Vagina (tissue), 2 donors: Measurements from ENCODE around the gene HECW1. TPM values are rescaled to one million over a fixed set of nuclear protein-coding genes. Genes with fewer than 3 reads are reported as not detected.
"Not testable (repeated sequence)": the region's sequence is repeated elsewhere in the genome, so short reads cannot be mapped to it uniquely, and the experiment has no call there.

Experiments used
- DNase-seq, 2 donors: peaks; one replicate each; pipeline ENCODE4 v3.0.0-alpha.2; 2017; ENCODE audit errors: extremely low spot score in 2 of 2
- H3K27ac ChIP-seq: fragments of 200-600 bp; sonication (generic); one replicate; pipeline ENCODE4 v1.5.1; 2019
- H3K27me3 ChIP-seq: fragments of 200-600 bp; sonication (generic); one replicate; pipeline ENCODE4 v1.5.1; 2019
- H3K36me3 ChIP-seq, 2 donors: fragments of 200-600 bp; sonication (generic); one replicate each; pipeline ENCODE4 v1.5.1; 2017 to 2019
- H3K4me1 ChIP-seq: fragments of 200-600 bp; sonication (generic); one replicate; pipeline ENCODE4 v1.5.1; 2019
- H3K4me3 ChIP-seq, 2 donors: fragments of 200-600 bp; sonication (generic); 1 replicate in 1 of 2; 2 replicates in 1 of 2; pipeline ENCODE4 v1.5.1; 2016 to 2019
- H3K9me3 ChIP-seq: fragments of 200-600 bp; sonication (generic); one replicate; pipeline ENCODE4 v1.5.1; 2019
- CTCF ChIP-seq, 3 experiments: fragments of 450-650 bp in 2 of 3; fragments of 200-600 bp in 1 of 3; sonication (generic) in 1 of 3; IDR thresholded peaks; one replicate each; pipeline ENCODE4 v1.5.1; 2017 to 2019; ENCODE audit warnings: antibody characterized with exemption in 3 of 3, mild to moderate bottlenecking in 2 of 3, moderate library complexity in 2 of 3
- POLR2A ChIP-seq, 2 donors: fragments of 450-650 bp; IDR thresholded peaks; one replicate each; pipeline ENCODE4 v1.6.1; 2017; ENCODE audit warnings: antibody characterized with exemption in 2 of 2, mild to moderate bottlenecking in 2 of 2, moderate library complexity in 2 of 2
- POLR2AphosphoS5 ChIP-seq, 2 donors: sonication (generic); formaldehyde crosslinking; IDR thresholded peaks; one replicate each; pipeline ENCODE4 v1.9.0; 2017; ENCODE audit warnings: antibody characterized with exemption in 2 of 2, mild to moderate bottlenecking in 2 of 2, low read depth in 1 of 2; ENCODE audit not compliant: insufficient read depth in 1 of 2
- intact Hi-C: fragments of 100-400 bp; cut with DNase I; formaldehyde crosslinking; loops from one replicate; pipeline ENCODE4 v1.15.1; 2023
- total RNA-seq: library from RNA; depleted of rRNA; stranded (reverse); fragments of >200 nt; gene quantifications from one replicate; pipeline ENCODE4 v1.2.3, GENCODE V29; 2016

HECW1 gene
- total RNA-seq, 1 donor from 2014 or later, result 2.5 TPM

GRCh38 chr7:43572516-43573049 is 460.1 kb downstream of the HECW1 start:
- intact Hi-C loops, result no loop called here
- Histone ChIP-seq H3K27ac (no peak overlapping the region), H3K27me3 (no peaks in the 10 kb centered on the region), H3K36me3 (no peaks in the 10 kb centered on the region), H3K9me3 (no peaks in the 10 kb centered on the region), H3K4me1 (peaks cover 6% of the 10 kb centered on the region), H3K4me3 (no peak overlapping the region)
- TF ChIP-seq CTCF (IDR thresholded peaks at IDR 0.05), result no peak
- TF ChIP-seq POLR2A (IDR thresholded peaks at IDR 0.05), result no peak
- TF ChIP-seq POLR2AphosphoS5 (IDR thresholded peaks at IDR 0.05; ENCODE audit: insufficient read depth in 1 of 2, low read depth in 1 of 2), result peak; percentile 20 to 81
- no peak for DNase-seq

- H3K9me3 ChIP-seq, intact Hi-C loops, H3K4me1 ChIP-seq: not testable (repeated sequence)
These were observed 461.4 kb downstream of the HECW1 start for GRCh38 chr7:43573832-43574231.

GRCh38 chr7:43575506-43575905 is 463.1 kb downstream of the HECW1 start:
- Histone ChIP-seq H3K9me3 (no peaks in the 10 kb centered on the region), H3K4me1 (peaks cover 6% of the 10 kb centered on the region), H3K27me3 (no peaks in the 10 kb centered on the region), H3K27ac (no peak overlapping the region), H3K4me3 (no peak overlapping the region), H3K36me3 (no peaks in the 10 kb centered on the region)
- TF ChIP-seq CTCF (IDR thresholded peaks at IDR 0.05), result no peak
- TF ChIP-seq POLR2A (IDR thresholded peaks at IDR 0.05), result no peak
- TF ChIP-seq POLR2AphosphoS5 (IDR thresholded peaks at IDR 0.05; ENCODE audit: insufficient read depth in 1 of 2, low read depth in 1 of 2), result no peak
- intact Hi-C loops, result no loop called here
- no peak for DNase-seq

More at GRCh38 chr7:43573832-43574231, 461.4 kb downstream of the HECW1 start:
- H3K36me3 ChIP-seq, H3K4me3 ChIP-seq, DNase-seq, H3K27me3 ChIP-seq, H3K27ac ChIP-seq: not testable (repeated sequence)

- H3K27me3 ChIP-seq, result no peaks in the 10 kb centered on the region
- no peaks in the 10 kb centered on the region for H3K9me3 ChIP-seq
- TF ChIP-seq CTCF (IDR thresholded peaks at IDR 0.05) (no peak), POLR2A (IDR thresholded peaks at IDR 0.05) (no peak), POLR2AphosphoS5 (IDR thresholded peaks at IDR 0.05; ENCODE audit: insufficient read depth in 1 of 2, low read depth in 1 of 2) (no peak)
- peaks cover 6% of the 10 kb centered on the region for H3K4me1 ChIP-seq
- no peaks in the 10 kb centered on the region for H3K36me3 ChIP-seq
- DNase-seq, result no peak
- no peak overlapping the region for H3K4me3 ChIP-seq
- H3K27ac ChIP-seq, result no peak overlapping the region
- intact Hi-C loops, result no loop called here
These were observed 463.8 kb downstream of the HECW1 start for GRCh38 chr7:43576241-43576640.

GRCh38 chr7:43577485-43577951 is 465.1 kb downstream of the HECW1 start:
- Histone ChIP-seq H3K27ac (no peak overlapping the region), H3K9me3 (no peaks in the 10 kb centered on the region), H3K4me1 (peaks cover 9% of the 10 kb centered on the region), H3K27me3 (no peaks in the 10 kb centered on the region), H3K36me3 (no peaks in the 10 kb centered on the region), H3K4me3 (no peak overlapping the region)
- intact Hi-C loops, result no loop called here
- no peak for TF ChIP-seq POLR2A (IDR thresholded peaks at IDR 0.05)
- TF ChIP-seq POLR2AphosphoS5 (IDR thresholded peaks at IDR 0.05; ENCODE audit: insufficient read depth in 1 of 2, low read depth in 1 of 2), result no peak
- TF ChIP-seq CTCF (IDR thresholded peaks at IDR 0.05), result no peak
- DNase-seq, result no peak
